Measurements from ENCODE around the gene CCDC146.

GRCh38 chr7:77216181-77216845 is 93.9 kb downstream of the CCDC146 start:
- TF ChIP-seq CTCF (IDR thresholded peaks at IDR 0.05) = no peak
- no peak for TF ChIP-seq EP300 (IDR thresholded peaks at IDR 0.05)
- no peak for TF ChIP-seq POLR2A (IDR thresholded peaks at IDR 0.05)

Measured in ovary (tissue), 3 donors.